Measurements from ENCODE around the gene MAD1L1.
"Not testable (repeated sequence)": the region's sequence is repeated elsewhere in the genome, so short reads cannot be mapped to it uniquely, and the experiment has no call there.

GRCh38 chr7:1829668-1830067, 403.1 kb downstream of the MAD1L1 start:
- not testable (repeated sequence) for TF ChIP-seq EZH2 (IDR thresholded peaks at IDR 0.05; ENCODE audit: low read length, missing control alignments); CTCF (conservative IDR thresholded peaks at IDR 0.05 in 1 of 2, IDR thresholded peaks at IDR 0.05 in 1 of 2; ENCODE audit: low read depth in 1 of 2, low read length in 2 of 2)

Data from fibroblast of lung (primary cell).